Peyer's patch (tissue), 4 donors: Measurements from ENCODE around the gene PPM1D. TPM values are rescaled to one million over a fixed set of nuclear protein-coding genes. Genes with fewer than 3 reads are reported as not detected.
"Not testable (repeated sequence)": the region's sequence is repeated elsewhere in the genome, so short reads cannot be mapped to it uniquely, and the experiment has no call there.

Experiments
- DNase-seq, 3 donors: peaks; one replicate each; pipeline ENCODE4 v3.0.0-alpha.2; 2017 to 2019
- H3K27ac ChIP-seq, 4 donors: fragments of 200-600 bp; sonication (generic); one replicate each; pipeline ENCODE4 v1.5.1; 2016 to 2019
- H3K27me3 ChIP-seq, 2 donors: fragments of 200-600 bp; sonication (generic); one replicate each; pipeline ENCODE4 v1.5.1; 2019
- H3K36me3 ChIP-seq, 3 donors: fragments of 200-600 bp; sonication (generic); one replicate each; pipeline ENCODE4 v1.5.1; 2016 to 2019
- H3K4me1 ChIP-seq, 4 donors: fragments of 200-600 bp; sonication (generic); one replicate each; pipeline ENCODE4 v1.5.1; 2016 to 2019
- H3K4me3 ChIP-seq, 4 donors: fragments of 200-600 bp; sonication (generic); 1 replicate in 3 of 4; 2 replicates in 1 of 4; pipeline ENCODE4 v1.5.1; 2016 to 2019; ENCODE audit warnings: mild to moderate bottlenecking in 1 of 4
- H3K9me3 ChIP-seq, 4 donors: fragments of 200-600 bp; sonication (generic); one replicate each; pipeline ENCODE4 v1.5.1; 2016 to 2019; ENCODE audit warnings: mild to moderate bottlenecking in 1 of 4
- POLR2A ChIP-seq, 2 donors: fragments of 450-650 bp; IDR thresholded peaks; one replicate each; pipeline ENCODE4 v1.5.1; 2017; ENCODE audit warnings: antibody characterized with exemption in 2 of 2, mild to moderate bottlenecking in 2 of 2, moderate library complexity in 2 of 2
- total RNA-seq, 4 donors: library from RNA; depleted of rRNA; stranded (reverse); fragments of >200 nt; gene quantifications; one replicate each; pipeline ENCODE4 v1.1.0, GENCODE V29; 2016
- TF ChIP-seq, protein P1 (sequence below), 6 experiments: fragments of 450-650 bp in 4 of 6; fragments of 200-600 bp in 2 of 6; sonication (generic) in 1 of 6; IDR thresholded peaks; one replicate each; pipeline ENCODE4 v1.5.1; 2017 to 2019; ENCODE audit warnings: antibody characterized with exemption in 6 of 6, mild to moderate bottlenecking in 3 of 6, moderate library complexity in 1 of 6

PPM1D gene
- total RNA-seq, 4 donors from 2014 or later, result 12.9 to 17.4 (median 14.3) TPM

DNA sequence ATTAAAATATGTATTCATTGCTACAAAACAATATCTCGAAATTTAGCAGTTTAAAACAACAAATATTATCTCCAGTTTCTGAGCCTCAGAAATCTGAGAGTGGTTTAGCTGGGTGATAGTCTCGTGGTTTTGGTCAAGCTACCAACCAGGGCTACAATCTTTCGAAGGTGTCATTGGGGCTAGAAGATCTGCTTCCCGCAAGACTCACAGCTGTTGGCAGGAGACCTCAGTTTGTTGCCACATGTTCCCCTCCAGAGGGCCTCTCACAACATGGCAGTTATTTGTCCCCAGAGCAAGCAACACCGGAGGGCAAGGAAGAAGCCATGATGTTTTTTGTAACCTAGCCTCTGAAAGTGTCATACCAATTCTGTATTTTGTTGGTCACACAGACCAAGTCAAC lies 65.6 kb downstream of the PPM1D start:
- DNase-seq, result no peak
- no peaks in the 10 kb centered on the region for H3K4me1 ChIP-seq
- no peaks in the 10 kb centered on the region for H3K27me3 ChIP-seq
- H3K36me3 ChIP-seq, result peaks cover 0 to 17% (median 0%) of the 10 kb centered on the region in 3 donors
- H3K9me3 ChIP-seq, result no peaks in the 10 kb centered on the region
- TF ChIP-seq POLR2A (IDR thresholded peaks at IDR 0.05), result no peak
- TF ChIP-seq, protein P1, sequence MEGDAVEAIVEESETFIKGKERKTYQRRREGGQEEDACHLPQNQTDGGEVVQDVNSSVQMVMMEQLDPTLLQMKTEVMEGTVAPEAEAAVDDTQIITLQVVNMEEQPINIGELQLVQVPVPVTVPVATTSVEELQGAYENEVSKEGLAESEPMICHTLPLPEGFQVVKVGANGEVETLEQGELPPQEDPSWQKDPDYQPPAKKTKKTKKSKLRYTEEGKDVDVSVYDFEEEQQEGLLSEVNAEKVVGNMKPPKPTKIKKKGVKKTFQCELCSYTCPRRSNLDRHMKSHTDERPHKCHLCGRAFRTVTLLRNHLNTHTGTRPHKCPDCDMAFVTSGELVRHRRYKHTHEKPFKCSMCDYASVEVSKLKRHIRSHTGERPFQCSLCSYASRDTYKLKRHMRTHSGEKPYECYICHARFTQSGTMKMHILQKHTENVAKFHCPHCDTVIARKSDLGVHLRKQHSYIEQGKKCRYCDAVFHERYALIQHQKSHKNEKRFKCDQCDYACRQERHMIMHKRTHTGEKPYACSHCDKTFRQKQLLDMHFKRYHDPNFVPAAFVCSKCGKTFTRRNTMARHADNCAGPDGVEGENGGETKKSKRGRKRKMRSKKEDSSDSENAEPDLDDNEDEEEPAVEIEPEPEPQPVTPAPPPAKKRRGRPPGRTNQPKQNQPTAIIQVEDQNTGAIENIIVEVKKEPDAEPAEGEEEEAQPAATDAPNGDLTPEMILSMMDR (IDR thresholded peaks at IDR 0.05), result no peak
- H3K27ac ChIP-seq, result no peak overlapping the region
- H3K4me3 ChIP-seq, result no peak overlapping the region

DNA sequence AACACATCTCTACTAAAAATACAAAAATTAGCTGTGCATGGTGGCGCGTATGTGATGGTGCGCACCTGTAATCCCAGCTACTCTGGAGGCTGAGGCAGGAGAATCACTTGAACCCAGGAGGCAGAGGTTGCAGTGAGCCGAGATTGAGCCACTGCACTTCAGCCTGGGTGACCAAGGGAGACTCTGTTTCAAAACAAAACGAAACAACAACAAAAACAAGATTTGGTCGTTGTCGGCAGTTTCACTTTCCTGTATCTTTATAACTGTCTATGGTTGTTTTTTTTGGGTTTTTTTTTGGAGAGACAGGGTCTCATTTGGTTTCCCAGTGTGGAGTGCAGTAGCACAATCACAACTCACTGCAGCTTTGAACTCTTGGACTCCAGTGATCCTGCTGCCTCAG lies 68.7 kb downstream of the PPM1D start:
- not testable (repeated sequence) for DNase-seq, H3K27ac ChIP-seq, H3K4me1 ChIP-seq, H3K4me3 ChIP-seq, H3K27me3 ChIP-seq, H3K36me3 ChIP-seq, H3K9me3 ChIP-seq

DNA sequence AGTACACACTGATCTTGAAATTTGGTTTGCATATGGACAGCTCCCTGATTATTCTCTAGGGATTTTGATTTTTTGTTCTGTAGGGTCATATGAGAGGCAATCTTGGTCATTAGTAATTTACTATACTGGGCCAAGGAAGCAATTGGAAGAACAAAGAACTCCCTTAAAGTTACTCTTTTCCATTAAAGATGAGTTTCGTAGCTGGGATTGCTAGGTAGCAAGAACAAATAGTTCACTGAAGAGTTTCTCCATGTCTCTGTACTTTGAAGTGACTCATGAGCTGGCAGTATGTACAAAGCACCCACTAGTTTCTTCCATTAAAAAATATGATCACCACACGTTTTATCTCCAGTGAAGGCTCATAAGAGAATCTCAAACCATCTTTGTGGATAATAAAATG lies 71.5 kb downstream of the PPM1D start:
- no peak for DNase-seq
- Histone ChIP-seq H3K4me1 (no peaks in the 10 kb centered on the region), H3K4me3 (no peak overlapping the region), H3K36me3 (peaks cover 0 to 1% (median 0%) of the 10 kb centered on the region in 3 donors), H3K27ac (no peak overlapping the region), H3K9me3 (no peaks in the 10 kb centered on the region), H3K27me3 (no peaks in the 10 kb centered on the region)
- no peak for TF ChIP-seq POLR2A (IDR thresholded peaks at IDR 0.05)
- TF ChIP-seq, protein P1 (IDR thresholded peaks at IDR 0.05), result no peak

DNA sequence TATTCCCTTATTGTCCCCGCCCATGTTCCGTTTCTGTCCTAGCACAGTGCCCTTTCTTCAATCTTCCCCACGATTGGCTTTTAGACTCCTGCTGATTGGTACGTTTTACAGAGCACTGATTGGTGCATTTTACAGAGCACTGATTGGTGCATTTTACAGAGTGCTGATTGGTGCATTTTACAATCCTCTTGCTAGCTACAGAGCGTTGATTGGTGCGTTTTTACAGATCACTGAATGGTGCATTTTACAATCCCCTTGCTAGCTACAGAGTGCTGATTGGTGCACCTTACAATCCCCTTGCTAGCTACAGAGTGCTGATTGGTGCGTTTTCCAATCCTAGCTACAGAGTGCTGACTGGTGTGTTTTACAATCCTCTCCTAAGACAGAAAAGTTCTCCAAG lies 74.6 kb downstream of the PPM1D start:
- H3K27me3 ChIP-seq, H3K4me1 ChIP-seq, H3K36me3 ChIP-seq, H3K9me3 ChIP-seq, DNase-seq, H3K4me3 ChIP-seq, H3K27ac ChIP-seq: not testable (repeated sequence)

DNA sequence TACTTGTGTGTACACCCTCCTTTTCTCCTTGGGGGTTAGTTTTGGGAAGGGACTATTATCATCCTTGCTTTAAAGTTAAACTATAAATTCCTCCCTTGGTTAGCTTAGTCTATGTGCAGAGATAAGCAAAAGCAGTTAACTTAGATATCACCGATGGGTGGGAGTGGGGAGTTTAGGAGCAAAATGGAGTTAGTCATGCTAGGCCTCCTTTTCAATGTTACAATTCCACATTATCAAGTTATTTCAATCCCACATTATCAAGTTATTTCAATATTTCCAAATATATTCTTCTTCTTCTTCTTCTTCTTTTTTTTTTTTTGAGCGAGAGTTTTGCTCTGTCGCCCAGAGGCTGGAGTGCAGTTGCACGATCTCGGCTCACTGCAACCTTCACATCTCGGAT lies 76.0 kb downstream of the PPM1D start:
- DNase-seq, result no peak

DNA sequence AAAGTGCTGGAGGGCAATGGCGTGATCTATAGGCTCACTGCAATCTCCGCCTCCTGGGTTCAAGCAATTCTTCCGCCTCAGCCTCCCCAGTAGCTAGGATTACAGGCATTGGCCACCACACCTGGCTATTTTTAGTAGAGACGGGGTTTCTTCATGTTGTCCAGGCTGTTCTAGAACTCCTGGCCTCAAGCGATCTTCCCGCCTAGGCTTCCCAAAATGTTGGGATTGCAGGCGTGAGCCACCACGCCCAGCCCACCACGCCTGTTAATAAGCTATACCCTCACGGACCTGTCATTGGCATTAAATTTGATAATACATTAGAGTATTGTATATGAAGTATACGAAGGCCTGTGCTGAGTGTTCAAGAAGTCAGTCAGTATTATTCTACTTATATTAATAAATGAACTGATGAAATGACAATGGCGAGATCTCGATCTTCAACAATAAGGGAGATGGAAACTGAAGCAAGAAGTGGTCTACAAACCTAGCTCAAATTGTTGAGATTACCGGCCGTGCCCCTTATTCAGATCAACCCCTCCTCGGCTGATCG lies 76.8 kb downstream of the PPM1D start:
- TF ChIP-seq, protein P1 (IDR thresholded peaks at IDR 0.05), result no peak
- peak; percentile 57 to 72 for TF ChIP-seq POLR2A (IDR thresholded peaks at IDR 0.05)
- Histone ChIP-seq H3K27ac (peak overlapping the region; percentile 67 to 85 (median 70)), H3K36me3 (peaks cover 0 to 13% (median 0%) of the 10 kb centered on the region in 3 donors), H3K9me3 (no peaks in the 10 kb centered on the region), H3K27me3 (no peaks in the 10 kb centered on the region), H3K4me3 (peak overlapping the region; percentile 48 to 96 (median 69)), H3K4me1 (peaks cover 0 to 7% (median 0%) of the 10 kb centered on the region in 4 donors)
- no peak for DNase-seq

More for the DNA sequence above, 76.0 kb downstream of the PPM1D start:
- Histone ChIP-seq H3K9me3 (no peaks in the 10 kb centered on the region), H3K27me3 (no peaks in the 10 kb centered on the region), H3K36me3 (peaks cover 0 to 4% (median 0%) of the 10 kb centered on the region in 3 donors), H3K4me3 (no peak overlapping the region), H3K4me1 (peaks cover 0 to 7% (median 0%) of the 10 kb centered on the region in 4 donors), H3K27ac (no peak overlapping the region)
- TF ChIP-seq, protein P1 (IDR thresholded peaks at IDR 0.05), result no peak
- TF ChIP-seq POLR2A (IDR thresholded peaks at IDR 0.05), result no peak
